ENCODE data around the gene TSPAN9.

DNA sequence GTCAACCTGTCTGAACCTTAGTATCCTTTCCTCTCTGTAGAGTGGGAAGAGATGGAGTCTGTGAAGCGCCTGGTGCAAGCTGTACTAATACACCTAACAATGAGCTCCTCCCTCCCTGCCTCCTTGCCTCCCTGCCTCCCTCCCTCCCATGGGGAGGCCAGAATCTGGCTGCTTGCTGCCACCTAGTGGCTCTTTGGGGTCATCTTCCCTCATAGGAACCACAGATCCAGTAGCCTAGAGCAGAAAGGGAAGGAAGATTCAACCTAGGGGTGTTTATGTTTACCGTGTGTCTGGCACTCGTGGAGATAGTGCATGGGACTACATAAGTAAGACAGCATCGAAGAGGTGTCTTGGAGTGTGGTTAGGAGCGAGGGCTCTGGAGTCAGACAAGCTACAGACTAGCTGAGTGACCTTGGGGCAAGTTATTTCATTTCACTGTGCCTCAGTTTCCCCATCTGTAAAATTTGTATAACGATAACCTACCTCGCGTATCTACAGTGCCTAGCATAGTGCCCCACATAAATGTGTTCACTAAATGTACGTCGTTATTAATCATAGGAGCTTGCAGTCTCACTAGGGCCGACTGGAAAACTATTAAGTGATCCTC lies 35.5 kb upstream of the TSPAN9 start:
- TF ChIP-seq CTCF (IDR thresholded peaks at IDR 0.05; ENCODE audit: insufficient read depth, low read depth, low read length), result peak; percentile 60
- no peak for TF ChIP-seq EZH2 (IDR thresholded peaks at IDR 0.05; ENCODE audit: insufficient read depth, low read length)
